ENCODE measurements around the gene HADHB.

GRCh38 chr2:26284132-26284531 lies 39.4 kb downstream of the HADHB start:
- TF ChIP-seq TBL1XR1 (IDR thresholded peaks at IDR 0.05; ENCODE audit: borderline replicate concordance, low read length, partially characterized antibody), result no peak
- TF ChIP-seq, protein P1, sequence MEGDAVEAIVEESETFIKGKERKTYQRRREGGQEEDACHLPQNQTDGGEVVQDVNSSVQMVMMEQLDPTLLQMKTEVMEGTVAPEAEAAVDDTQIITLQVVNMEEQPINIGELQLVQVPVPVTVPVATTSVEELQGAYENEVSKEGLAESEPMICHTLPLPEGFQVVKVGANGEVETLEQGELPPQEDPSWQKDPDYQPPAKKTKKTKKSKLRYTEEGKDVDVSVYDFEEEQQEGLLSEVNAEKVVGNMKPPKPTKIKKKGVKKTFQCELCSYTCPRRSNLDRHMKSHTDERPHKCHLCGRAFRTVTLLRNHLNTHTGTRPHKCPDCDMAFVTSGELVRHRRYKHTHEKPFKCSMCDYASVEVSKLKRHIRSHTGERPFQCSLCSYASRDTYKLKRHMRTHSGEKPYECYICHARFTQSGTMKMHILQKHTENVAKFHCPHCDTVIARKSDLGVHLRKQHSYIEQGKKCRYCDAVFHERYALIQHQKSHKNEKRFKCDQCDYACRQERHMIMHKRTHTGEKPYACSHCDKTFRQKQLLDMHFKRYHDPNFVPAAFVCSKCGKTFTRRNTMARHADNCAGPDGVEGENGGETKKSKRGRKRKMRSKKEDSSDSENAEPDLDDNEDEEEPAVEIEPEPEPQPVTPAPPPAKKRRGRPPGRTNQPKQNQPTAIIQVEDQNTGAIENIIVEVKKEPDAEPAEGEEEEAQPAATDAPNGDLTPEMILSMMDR (CRISPR knock-in tag; IDR thresholded peaks at IDR 0.05), result no peak
- no peak for TF ChIP-seq EZH2 (conservative IDR thresholded peaks at IDR 0.05; ENCODE audit: low read depth, low read length)
- TF ChIP-seq, protein P2, sequence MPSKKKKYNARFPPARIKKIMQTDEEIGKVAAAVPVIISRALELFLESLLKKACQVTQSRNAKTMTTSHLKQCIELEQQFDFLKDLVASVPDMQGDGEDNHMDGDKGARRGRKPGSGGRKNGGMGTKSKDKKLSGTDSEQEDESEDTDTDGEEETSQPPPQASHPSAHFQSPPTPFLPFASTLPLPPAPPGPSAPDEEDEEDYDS (CRISPR knock-in tag; IDR thresholded peaks at IDR 0.05), result no peak
- TF ChIP-seq, protein P3, sequence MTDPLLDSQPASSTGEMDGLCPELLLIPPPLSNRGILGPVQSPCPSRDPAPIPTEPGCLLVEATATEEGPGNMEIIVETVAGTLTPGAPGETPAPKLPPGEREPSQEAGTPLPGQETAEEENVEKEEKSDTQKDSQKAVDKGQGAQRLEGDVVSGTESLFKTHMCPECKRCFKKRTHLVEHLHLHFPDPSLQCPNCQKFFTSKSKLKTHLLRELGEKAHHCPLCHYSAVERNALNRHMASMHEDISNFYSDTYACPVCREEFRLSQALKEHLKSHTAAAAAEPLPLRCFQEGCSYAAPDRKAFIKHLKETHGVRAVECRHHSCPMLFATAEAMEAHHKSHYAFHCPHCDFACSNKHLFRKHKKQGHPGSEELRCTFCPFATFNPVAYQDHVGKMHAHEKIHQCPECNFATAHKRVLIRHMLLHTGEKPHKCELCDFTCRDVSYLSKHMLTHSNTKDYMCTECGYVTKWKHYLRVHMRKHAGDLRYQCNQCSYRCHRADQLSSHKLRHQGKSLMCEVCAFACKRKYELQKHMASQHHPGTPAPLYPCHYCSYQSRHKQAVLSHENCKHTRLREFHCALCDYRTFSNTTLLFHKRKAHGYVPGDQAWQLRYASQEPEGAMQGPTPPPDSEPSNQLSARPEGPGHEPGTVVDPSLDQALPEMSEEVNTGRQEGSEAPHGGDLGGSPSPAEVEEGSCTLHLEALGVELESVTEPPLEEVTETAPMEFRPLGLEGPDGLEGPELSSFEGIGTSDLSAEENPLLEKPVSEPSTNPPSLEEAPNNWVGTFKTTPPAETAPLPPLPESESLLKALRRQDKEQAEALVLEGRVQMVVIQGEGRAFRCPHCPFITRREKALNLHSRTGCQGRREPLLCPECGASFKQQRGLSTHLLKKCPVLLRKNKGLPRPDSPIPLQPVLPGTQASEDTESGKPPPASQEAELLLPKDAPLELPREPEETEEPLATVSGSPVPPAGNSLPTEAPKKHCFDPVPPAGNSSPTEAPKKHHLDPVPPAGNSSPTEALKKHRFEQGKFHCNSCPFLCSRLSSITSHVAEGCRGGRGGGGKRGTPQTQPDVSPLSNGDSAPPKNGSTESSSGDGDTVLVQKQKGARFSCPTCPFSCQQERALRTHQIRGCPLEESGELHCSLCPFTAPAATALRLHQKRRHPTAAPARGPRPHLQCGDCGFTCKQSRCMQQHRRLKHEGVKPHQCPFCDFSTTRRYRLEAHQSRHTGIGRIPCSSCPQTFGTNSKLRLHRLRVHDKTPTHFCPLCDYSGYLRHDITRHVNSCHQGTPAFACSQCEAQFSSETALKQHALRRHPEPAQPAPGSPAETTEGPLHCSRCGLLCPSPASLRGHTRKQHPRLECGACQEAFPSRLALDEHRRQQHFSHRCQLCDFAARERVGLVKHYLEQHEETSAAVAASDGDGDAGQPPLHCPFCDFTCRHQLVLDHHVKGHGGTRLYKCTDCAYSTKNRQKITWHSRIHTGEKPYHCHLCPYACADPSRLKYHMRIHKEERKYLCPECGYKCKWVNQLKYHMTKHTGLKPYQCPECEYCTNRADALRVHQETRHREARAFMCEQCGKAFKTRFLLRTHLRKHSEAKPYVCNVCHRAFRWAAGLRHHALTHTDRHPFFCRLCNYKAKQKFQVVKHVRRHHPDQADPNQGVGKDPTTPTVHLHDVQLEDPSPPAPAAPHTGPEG (CRISPR knock-in tag; IDR thresholded peaks at IDR 0.05), result no peak
